CD14-positive monocyte (primary cell): ENCODE measurements around the gene CHMP2A. TPM values are rescaled to one million over a fixed set of nuclear protein-coding genes. Genes with fewer than 3 reads are reported as not detected.

Experiments used
- DNase-seq, 3 donors: peaks; one replicate each; pipeline ENCODE4 v3.0.0-alpha.2; 2011 to 2022
- H2AFZ ChIP-seq: 2 replicates; pipeline ENCODE4 v1.6.0; 2012; ENCODE audit warnings: mild to moderate bottlenecking, low read depth, low read length, inconsistent platforms; ENCODE audit not compliant: insufficient read depth, poor library complexity, severe bottlenecking
- H3K27ac ChIP-seq, 2 donors: 1 replicate in 1 of 2; 2 replicates in 1 of 2; pipeline ENCODE4 v1.5.1; 2012 to 2013; ENCODE audit warnings: low read length in 2 of 2, control low read depth in 1 of 2, inconsistent platforms in 1 of 2, low read depth in 1 of 2, mild to moderate bottlenecking in 1 of 2
- H3K27me3 ChIP-seq, 2 donors: one replicate each; pipeline versions ENCODE4 v1.6.0 to v1.6.1; 2011 to 2013; ENCODE audit warnings: low read length in 2 of 2; ENCODE audit not compliant: control insufficient read depth in 2 of 2, insufficient read depth in 2 of 2
- H3K36me3 ChIP-seq, 2 donors: replicated peaks in 1 of 2; 1 replicate in 1 of 2; 2 replicates in 1 of 2; pipeline versions ENCODE4 v1.5.1 to v1.6.1; 2012 to 2013; ENCODE audit warnings: low read length in 2 of 2, control low read depth in 1 of 2, inconsistent platforms in 1 of 2, mild to moderate bottlenecking in 1 of 2; ENCODE audit not compliant: insufficient read depth in 2 of 2, control insufficient read depth in 1 of 2
- H3K4me1 ChIP-seq, 2 donors: 1 replicate in 1 of 2; 2 replicates in 1 of 2; pipeline versions ENCODE4 v1.5.1 to v1.6.1; 2012 to 2013; ENCODE audit warnings: low read length in 2 of 2, control low read depth in 1 of 2, inconsistent platforms in 1 of 2, mild to moderate bottlenecking in 1 of 2, moderate library complexity in 1 of 2; ENCODE audit not compliant: insufficient read depth in 2 of 2, control insufficient read depth in 1 of 2
- H3K4me2 ChIP-seq: replicated peaks from 2 replicates; pipeline ENCODE3; 2012; ENCODE audit warnings: low read length, moderate library complexity, mild to moderate bottlenecking; ENCODE audit not compliant: poor library complexity, severe bottlenecking; ENCODE audit errors: extremely low read depth
- H3K4me3 ChIP-seq, 3 experiments: fragments of 200-600 bp in 1 of 3; sonication (generic) in 1 of 3; replicated peaks in 1 of 3; 1 replicate in 2 of 3; 2 replicates in 1 of 3; pipeline ENCODE4 v1.5.1; 2011 to 2013; ENCODE audit warnings: low read length in 3 of 3, mild to moderate bottlenecking in 3 of 3, control low read depth in 2 of 3, low read depth in 2 of 3, inconsistent platforms in 1 of 3, moderate library complexity in 1 of 3
- H3K79me2 ChIP-seq: 2 replicates; pipeline ENCODE4 v1.6.0; 2012; ENCODE audit warnings: mild to moderate bottlenecking, control low read depth, inconsistent platforms, low read length, moderate library complexity; ENCODE audit not compliant: insufficient read depth
- H3K9ac ChIP-seq: 2 replicates; pipeline ENCODE4 v1.6.0; 2017; ENCODE audit warnings: low read length, mild to moderate bottlenecking; ENCODE audit not compliant: insufficient read depth, poor library complexity, severe bottlenecking
- H3K9me3 ChIP-seq, 2 donors: replicated peaks in 1 of 2; 1 replicate in 1 of 2; 2 replicates in 1 of 2; pipeline versions ENCODE4 v1.5.1 to v1.6.1; 2012 to 2013; ENCODE audit warnings: low read length in 2 of 2, control low read depth in 1 of 2; ENCODE audit not compliant: control insufficient read depth in 1 of 2, insufficient read depth in 1 of 2
- H4K20me1 ChIP-seq: 2 replicates; pipeline ENCODE4 v1.6.0; 2012; ENCODE audit warnings: mild to moderate bottlenecking, low read length, control low read depth, moderate library complexity; ENCODE audit not compliant: insufficient read depth
- H3K27ac Mint-ChIP-seq, 7 donors: one replicate each; pipeline ENCODE4 v1.8.0; 2020; ENCODE audit warnings: mild to moderate bottlenecking in 7 of 7, mixed read lengths in 7 of 7, moderate library complexity in 6 of 7, inconsistent platforms in 2 of 7
- H3K27me3 Mint-ChIP-seq, 3 donors: one replicate each; pipeline ENCODE4 v1.8.0; 2021 to 2022; ENCODE audit warnings: low read depth in 3 of 3, mild to moderate bottlenecking in 3 of 3, mixed read lengths in 3 of 3, moderate library complexity in 3 of 3, inconsistent platforms in 1 of 3
- H3K36me3 Mint-ChIP-seq, 2 donors: one replicate each; pipeline ENCODE4 v1.8.0; 2020; ENCODE audit warnings: mixed read lengths in 2 of 2, inconsistent platforms in 1 of 2, mild to moderate bottlenecking in 1 of 2
- H3K4me1 Mint-ChIP-seq: one replicate; pipeline ENCODE4 v1.8.0; 2020; ENCODE audit warnings: mild to moderate bottlenecking, mixed read lengths
- H3K4me3 Mint-ChIP-seq, 2 donors: one replicate each; pipeline ENCODE4 v1.8.0; 2020; ENCODE audit warnings: mild to moderate bottlenecking in 2 of 2, mixed read lengths in 2 of 2, moderate library complexity in 1 of 2
- H3K9me3 Mint-ChIP-seq, 7 donors: one replicate each; pipeline ENCODE4 v1.8.0; 2020 to 2022; ENCODE audit warnings: mixed read lengths in 7 of 7, mild to moderate bottlenecking in 6 of 7, moderate library complexity in 6 of 7, inconsistent platforms in 2 of 7
- WGBS: methylation state at CpG from one replicate; pipeline ENCODE4 v1.1.5; 2013; ENCODE audit warnings: missing lambda C conversion rate; ENCODE audit not compliant: insufficient coverage; 5-methylcytosine and 5-hydroxymethylcytosine counted together
- intact Hi-C, 2 donors: fragments of 100-400 bp; cut with micrococcal nuclease; formaldehyde crosslinking; loops; one replicate each; pipeline versions ENCODE4 v1.15.0 to v1.15.1; 2023
- polyA plus RNA-seq, 3 donors: library from polyadenylated mRNA; depleted of rRNA in 1 of 3; unstranded in 2 of 3; stranded (reverse) in 1 of 3; fragments of 300-500 nt in 2 of 3; fragments of >200 nt in 1 of 3; fragmentation: Illumina TruSeq in 2 of 3; gene quantifications; 1 replicate in 2 of 3; 2 replicates in 1 of 3; pipeline ENCODE4 v1.2.3, GENCODE V29; 2012 to 2021
- TF ChIP-seq, protein P1 (sequence below): fragments of 200-600 bp; IDR thresholded peaks from one replicate; pipeline ENCODE4 v1.8.0; 2022; ENCODE audit warnings: antibody characterized with exemption, mild to moderate bottlenecking

Gene CHMP2A
- polyA plus RNA-seq, 3 donors: 228 to 323 (median 290) TPM

DNA sequence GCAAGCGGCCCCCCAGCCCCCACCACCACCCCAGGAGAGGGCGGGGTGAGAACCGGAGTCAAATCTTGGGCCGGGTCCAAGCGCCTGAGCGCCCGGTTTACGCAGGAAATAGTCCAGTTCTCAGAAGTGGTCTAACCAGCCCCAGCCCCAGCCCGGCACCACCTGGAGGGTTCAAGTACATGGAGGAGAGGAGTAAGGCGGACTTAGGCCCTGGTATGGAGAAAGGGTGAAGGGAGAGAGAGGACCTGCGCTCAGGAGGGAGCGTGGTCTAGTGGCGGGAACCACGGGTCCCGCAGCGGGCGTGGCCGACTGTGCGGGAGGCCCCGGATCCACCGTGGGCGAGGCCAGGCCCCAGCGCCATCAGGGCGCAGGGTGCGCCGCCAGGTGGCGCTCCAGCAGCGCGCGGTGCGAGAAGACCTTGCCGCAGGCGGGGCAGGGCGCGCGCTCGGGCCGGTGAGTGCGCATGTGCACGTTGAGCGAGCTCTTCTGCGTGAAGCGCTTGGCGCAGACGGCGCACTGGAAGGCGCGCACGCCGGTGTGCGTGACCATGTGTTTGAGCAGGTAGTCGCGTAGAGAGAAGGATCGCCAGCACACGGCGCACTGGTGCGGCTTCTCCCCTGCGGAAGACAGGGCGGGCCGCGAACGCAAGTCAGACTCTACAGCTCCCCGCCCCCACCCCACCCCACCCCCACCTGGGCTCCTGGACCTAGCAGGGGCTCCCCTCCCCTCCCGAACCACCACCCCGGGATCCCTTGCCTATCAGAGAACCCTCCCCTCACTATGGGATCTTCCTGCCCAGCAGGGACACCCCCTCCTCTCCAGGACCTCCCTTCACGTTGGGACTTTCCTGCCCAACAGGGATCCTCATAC lies 41.0 kb downstream of the CHMP2A start:
- Histone ChIP-seq H3K4me1 (peaks cover 21 to 27% of the 10 kb centered on the region in 2 donors), H3K36me3 (peaks cover 17 to 20% of the 10 kb centered on the region in 2 donors), H3K4me3 (peak overlapping the region in 1 of 3 experiments; percentile 56), H3K4me2 (peak overlapping the region; percentile 60), H3K79me2 (peaks cover 41% of the 10 kb centered on the region), H4K20me1 (peaks cover 40% of the 10 kb centered on the region), H3K9me3 (no peaks in the 10 kb centered on the region), H3K27ac (peak overlapping the region; percentile 32 to 41), H2AFZ (peak overlapping the region; percentile 46), H3K9ac (peak overlapping the region; percentile 4), H3K27me3 (no peaks in the 10 kb centered on the region)
- Mint-ChIP-seq H3K27me3 (peaks cover 0 to 2% (median 0%) of the 10 kb centered on the region in 3 donors), H3K4me3 (peak overlapping the region; percentile 71 to 80), H3K27ac (peak overlapping the region in 4 of 7 donors; percentile 15 to 70 (median 57)), H3K4me1 (peaks cover 29% of the 10 kb centered on the region), H3K36me3 (peaks cover 19 to 30% of the 10 kb centered on the region in 2 donors), H3K9me3 (peaks cover 0 to 7% (median 1%) of the 10 kb centered on the region in 7 donors)
- DNase-seq: peak; percentile 87 to 90 (median 89)
- intact Hi-C loops: no loop called here
- 10% methylated on average over 58 of the region's 66 CpGs for WGBS
- TF ChIP-seq, protein P1, sequence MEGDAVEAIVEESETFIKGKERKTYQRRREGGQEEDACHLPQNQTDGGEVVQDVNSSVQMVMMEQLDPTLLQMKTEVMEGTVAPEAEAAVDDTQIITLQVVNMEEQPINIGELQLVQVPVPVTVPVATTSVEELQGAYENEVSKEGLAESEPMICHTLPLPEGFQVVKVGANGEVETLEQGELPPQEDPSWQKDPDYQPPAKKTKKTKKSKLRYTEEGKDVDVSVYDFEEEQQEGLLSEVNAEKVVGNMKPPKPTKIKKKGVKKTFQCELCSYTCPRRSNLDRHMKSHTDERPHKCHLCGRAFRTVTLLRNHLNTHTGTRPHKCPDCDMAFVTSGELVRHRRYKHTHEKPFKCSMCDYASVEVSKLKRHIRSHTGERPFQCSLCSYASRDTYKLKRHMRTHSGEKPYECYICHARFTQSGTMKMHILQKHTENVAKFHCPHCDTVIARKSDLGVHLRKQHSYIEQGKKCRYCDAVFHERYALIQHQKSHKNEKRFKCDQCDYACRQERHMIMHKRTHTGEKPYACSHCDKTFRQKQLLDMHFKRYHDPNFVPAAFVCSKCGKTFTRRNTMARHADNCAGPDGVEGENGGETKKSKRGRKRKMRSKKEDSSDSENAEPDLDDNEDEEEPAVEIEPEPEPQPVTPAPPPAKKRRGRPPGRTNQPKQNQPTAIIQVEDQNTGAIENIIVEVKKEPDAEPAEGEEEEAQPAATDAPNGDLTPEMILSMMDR: peak; percentile 91

DNA sequence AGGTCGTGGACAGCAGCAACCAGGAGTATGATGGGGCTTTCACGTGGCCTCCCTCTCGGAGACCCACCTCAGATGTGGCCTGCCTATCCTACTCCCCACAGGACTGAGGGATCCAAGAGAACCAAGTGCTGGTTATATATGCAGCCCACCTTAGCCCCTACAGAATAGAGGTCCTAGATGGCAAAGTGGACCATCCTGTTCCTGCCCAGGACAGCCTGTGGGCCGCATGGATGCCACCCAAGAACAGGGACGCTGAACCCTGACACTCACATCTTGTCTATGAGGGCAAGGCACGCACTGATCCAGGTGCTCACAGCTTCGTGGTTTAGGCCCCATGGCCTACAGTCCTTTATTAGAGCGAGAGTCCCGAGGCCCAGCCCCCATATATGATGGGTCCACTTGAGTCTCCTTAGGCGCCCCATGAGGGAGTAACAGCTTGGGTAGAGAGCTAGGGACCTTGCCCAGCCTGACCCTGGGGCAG lies 41.7 kb downstream of the CHMP2A start:
- Mint-ChIP-seq H3K27ac (no peak overlapping the region), H3K36me3 (peaks cover 19 to 30% of the 10 kb centered on the region in 2 donors), H3K4me3 (no peak overlapping the region), H3K9me3 (peaks cover 0 to 13% (median 5%) of the 10 kb centered on the region in 7 donors), H3K4me1 (peaks cover 22% of the 10 kb centered on the region), H3K27me3 (peaks cover 0 to 2% (median 2%) of the 10 kb centered on the region in 3 donors)
- H2AFZ ChIP-seq: no peak overlapping the region
- H3K79me2 ChIP-seq: peaks cover 34% of the 10 kb centered on the region
- H4K20me1 ChIP-seq: peaks cover 35% of the 10 kb centered on the region
- peaks cover 15 to 20% of the 10 kb centered on the region in 2 donors for H3K4me1 ChIP-seq
- 100% methylated on average over 6 of the region's 10 CpGs for WGBS
- peak overlapping the region; percentile 4 for H3K9ac ChIP-seq
- peaks cover 4 to 5% of the 10 kb centered on the region in 2 donors for H3K9me3 ChIP-seq
- peaks cover 17 to 20% of the 10 kb centered on the region in 2 donors for H3K36me3 ChIP-seq
- peak overlapping the region in 1 of 2 donors; percentile 32 for H3K27ac ChIP-seq
- no peak for DNase-seq
- TF ChIP-seq, protein P1: no peak
- intact Hi-C loops: no loop called here
- H3K4me3 ChIP-seq: no peak overlapping the region
- H3K27me3 ChIP-seq: no peaks in the 10 kb centered on the region
- peak overlapping the region; percentile 60 for H3K4me2 ChIP-seq
